Right lobe of liver (tissue), 4 donors: ENCODE measurements around the gene MAP3K14.

Experiments used
- POLR2A ChIP-seq: fragments of 450-650 bp; IDR thresholded peaks from one replicate; pipeline ENCODE4 v1.6.1; 2017; ENCODE audit warnings: antibody characterized with exemption, mild to moderate bottlenecking
- TF ChIP-seq, protein P1 (sequence below), 4 donors: fragments of 200-600 bp in 3 of 4; fragments of 450-650 bp in 1 of 4; IDR thresholded peaks; one replicate each; pipeline versions ENCODE4 v1.5.1 to v1.8.0; 2016 to 2022; ENCODE audit warnings: antibody characterized with exemption in 4 of 4, mild to moderate bottlenecking in 2 of 4
- donor health status: DM: no; HTN: no; CAD: no.
- donor health status: DM: no; HTN: no; CAD: no.
- donor health status: DM: no; HTN: yes; CAD: no.

DNA sequence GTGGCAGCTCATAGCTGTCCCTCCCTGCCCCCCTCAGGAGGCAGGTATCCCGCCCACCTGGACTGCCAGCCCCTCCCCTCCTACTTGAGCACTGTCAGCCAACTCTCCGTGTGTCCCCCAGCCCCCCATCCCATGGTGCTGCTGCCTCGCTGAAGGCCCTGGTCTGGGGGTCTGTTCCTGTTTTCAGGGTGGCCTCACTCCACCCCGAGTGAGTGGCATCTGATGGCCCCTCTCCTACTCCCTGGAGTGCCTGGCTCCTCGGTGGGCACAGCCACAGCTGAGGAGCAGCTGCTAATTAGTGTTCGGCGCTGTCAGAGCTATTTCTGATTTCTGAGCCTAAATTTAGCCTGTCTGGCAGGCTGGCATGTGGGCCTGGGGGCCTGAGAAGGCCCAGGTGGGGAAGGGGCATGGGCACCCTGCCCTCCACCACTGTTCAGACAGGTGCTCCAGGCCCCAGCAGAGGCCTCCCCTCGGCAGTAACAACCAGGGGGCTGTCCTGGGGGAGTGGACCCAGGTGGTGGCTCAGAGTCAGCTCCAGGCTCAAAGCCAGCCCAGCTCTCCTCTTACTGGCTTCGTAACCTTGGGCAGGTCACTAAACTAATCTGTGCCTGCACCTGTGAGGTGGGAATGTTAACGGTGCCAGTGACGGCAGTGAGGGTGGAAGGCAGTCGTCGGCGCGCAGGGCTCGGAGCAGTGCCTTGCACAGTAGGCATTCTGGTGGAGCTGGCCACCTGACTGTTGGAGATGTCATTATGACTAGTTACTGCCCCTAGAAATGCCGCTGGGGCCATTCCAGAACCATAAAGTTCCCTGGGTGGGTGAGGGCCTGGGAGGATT lies 88.7 kb downstream of the MAP3K14 start:
- TF ChIP-seq, protein P1, sequence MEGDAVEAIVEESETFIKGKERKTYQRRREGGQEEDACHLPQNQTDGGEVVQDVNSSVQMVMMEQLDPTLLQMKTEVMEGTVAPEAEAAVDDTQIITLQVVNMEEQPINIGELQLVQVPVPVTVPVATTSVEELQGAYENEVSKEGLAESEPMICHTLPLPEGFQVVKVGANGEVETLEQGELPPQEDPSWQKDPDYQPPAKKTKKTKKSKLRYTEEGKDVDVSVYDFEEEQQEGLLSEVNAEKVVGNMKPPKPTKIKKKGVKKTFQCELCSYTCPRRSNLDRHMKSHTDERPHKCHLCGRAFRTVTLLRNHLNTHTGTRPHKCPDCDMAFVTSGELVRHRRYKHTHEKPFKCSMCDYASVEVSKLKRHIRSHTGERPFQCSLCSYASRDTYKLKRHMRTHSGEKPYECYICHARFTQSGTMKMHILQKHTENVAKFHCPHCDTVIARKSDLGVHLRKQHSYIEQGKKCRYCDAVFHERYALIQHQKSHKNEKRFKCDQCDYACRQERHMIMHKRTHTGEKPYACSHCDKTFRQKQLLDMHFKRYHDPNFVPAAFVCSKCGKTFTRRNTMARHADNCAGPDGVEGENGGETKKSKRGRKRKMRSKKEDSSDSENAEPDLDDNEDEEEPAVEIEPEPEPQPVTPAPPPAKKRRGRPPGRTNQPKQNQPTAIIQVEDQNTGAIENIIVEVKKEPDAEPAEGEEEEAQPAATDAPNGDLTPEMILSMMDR (IDR thresholded peaks at IDR 0.05) = no peak
- TF ChIP-seq POLR2A = no peak
